Stimulated activated effector memory CD8-positive, alpha-beta T cell treated with anti-CD3 and anti-CD28 coated beads, Interleukin-12 subunit alpha, Interleukin-12 subunit beta, amount 100 ng/mL, for 72 hours (primary cell): Measurements from ENCODE around the gene CCNH.
A peak's percentile ranks its signal among the peaks of the same experiment; 100 is the strongest.

Experiments
- ATAC-seq: fragments of 150-1000 bp; cut with Tn5 transposase; 2 replicates; pipeline ENCODE4 v1.10.0; 2021
- DNase-seq, 2 donors: peaks; one replicate each; pipeline ENCODE4 v3.0.0; 2021 to 2022; ENCODE audit warnings: low spot score in 2 of 2
- H3K27ac Mint-ChIP-seq: one replicate; pipeline ENCODE4 v1.8.0; 2022; ENCODE audit warnings: mild to moderate bottlenecking, mixed read lengths
- H3K36me3 Mint-ChIP-seq: one replicate; pipeline ENCODE4 v1.8.0; 2022; ENCODE audit warnings: mild to moderate bottlenecking, mixed read lengths
- H3K4me1 Mint-ChIP-seq: one replicate; pipeline ENCODE4 v1.8.0; 2022; ENCODE audit warnings: mixed read lengths
- H3K4me3 Mint-ChIP-seq: one replicate; pipeline ENCODE4 v1.8.0; 2022; ENCODE audit warnings: mild to moderate bottlenecking, mixed read lengths
- H3K9me3 Mint-ChIP-seq: one replicate; pipeline ENCODE4 v1.8.0; 2022; ENCODE audit warnings: mixed read lengths

Gene CCNH

GRCh38 chr5:87412630-87413342, at the start of gene CCNH:
Gene CCNH, minus strand, starts transcription at chr5:87412930. Its CDS starts 136 bp downstream, at chr5:87412794.
- Mint-ChIP-seq H3K4me3 (peak within 1 kb of the TSS; percentile 83), H3K9me3 (no peaks in the 10 kb centered on the region)
- ATAC-seq: peak; percentile 100

GRCh38 chr5:87457706-87458105, 45.0 kb upstream of the CCNH start:
- Mint-ChIP-seq H3K9me3 (no peaks in the 10 kb centered on the region), H3K4me3 (no peak overlapping the region), H3K36me3 (no peaks in the 10 kb centered on the region), H3K27ac (no peak overlapping the region), H3K4me1 (no peaks in the 10 kb centered on the region)
- ATAC-seq (no peak), DNase-seq (no peak)

More at GRCh38 chr5:87412630-87413342, at the start of gene CCNH:
- Mint-ChIP-seq H3K4me1 (peaks cover 28% of the 10 kb centered on the region), H3K36me3 (peaks cover 41% of the 10 kb centered on the region), H3K27ac (peak within 1 kb of the TSS; percentile 94)
- peak; percentile 81 to 95 for DNase-seq

GRCh38 chr5:87453801-87454200, 41.1 kb upstream of the CCNH start:
- DNase-seq: no peak
- ATAC-seq: no peak
- Mint-ChIP-seq H3K36me3 (no peaks in the 10 kb centered on the region), H3K4me3 (no peak overlapping the region), H3K9me3 (no peaks in the 10 kb centered on the region), H3K4me1 (no peaks in the 10 kb centered on the region), H3K27ac (no peak overlapping the region)

- Mint-ChIP-seq H3K4me3 (no peak overlapping the region), H3K27ac (no peak overlapping the region), H3K36me3 (no peaks in the 10 kb centered on the region), H3K4me1 (no peaks in the 10 kb centered on the region), H3K9me3 (no peaks in the 10 kb centered on the region)
- DNase-seq: no peak
- no peak for ATAC-seq
Measured at GRCh38 chr5:87452837-87453236, 40.1 kb upstream of the CCNH start.

- Mint-ChIP-seq H3K4me3 (no peak overlapping the region), H3K36me3 (no peaks in the 10 kb centered on the region), H3K4me1 (no peaks in the 10 kb centered on the region), H3K9me3 (no peaks in the 10 kb centered on the region), H3K27ac (no peak overlapping the region)
- no peak for DNase-seq
- ATAC-seq: no peak
Measured at GRCh38 chr5:87442419-87442818, 29.7 kb upstream of the CCNH start.

GRCh38 chr5:87438231-87438630, 25.5 kb upstream of the CCNH start:
- Mint-ChIP-seq H3K36me3 (no peaks in the 10 kb centered on the region), H3K27ac (no peak overlapping the region), H3K4me1 (no peaks in the 10 kb centered on the region), H3K9me3 (no peaks in the 10 kb centered on the region), H3K4me3 (no peak overlapping the region)
- ATAC-seq: no peak
- no peak for DNase-seq

GRCh38 chr5:87437724-87438123, 25.0 kb upstream of the CCNH start:
- DNase-seq (no peak), ATAC-seq (no peak)
- Mint-ChIP-seq H3K36me3 (no peaks in the 10 kb centered on the region), H3K27ac (no peak overlapping the region), H3K9me3 (no peaks in the 10 kb centered on the region), H3K4me3 (no peak overlapping the region), H3K4me1 (no peaks in the 10 kb centered on the region)

- ATAC-seq: no peak
- H3K27ac Mint-ChIP-seq: no peak overlapping the region
- H3K4me3 Mint-ChIP-seq: no peak overlapping the region
- no peaks in the 10 kb centered on the region for H3K9me3 Mint-ChIP-seq
- DNase-seq: no peak
- H3K4me1 Mint-ChIP-seq: no peaks in the 10 kb centered on the region
- no peaks in the 10 kb centered on the region for H3K36me3 Mint-ChIP-seq
Measured at GRCh38 chr5:87435144-87435694, 22.5 kb upstream of the CCNH start.

- no peak for ATAC-seq
- no peaks in the 10 kb centered on the region for H3K36me3 Mint-ChIP-seq
- no peaks in the 10 kb centered on the region for H3K4me1 Mint-ChIP-seq
- no peak overlapping the region for H3K4me3 Mint-ChIP-seq
- H3K9me3 Mint-ChIP-seq: no peaks in the 10 kb centered on the region
- no peak for DNase-seq
- H3K27ac Mint-ChIP-seq: no peak overlapping the region
Measured at GRCh38 chr5:87434461-87434860, 21.7 kb upstream of the CCNH start.

GRCh38 chr5:87433945-87434344, 21.2 kb upstream of the CCNH start:
- H3K36me3 Mint-ChIP-seq: no peaks in the 10 kb centered on the region
- no peaks in the 10 kb centered on the region for H3K4me1 Mint-ChIP-seq
- no peak overlapping the region for H3K4me3 Mint-ChIP-seq
- no peak overlapping the region for H3K27ac Mint-ChIP-seq
- DNase-seq (no peak), ATAC-seq (no peak)
- H3K9me3 Mint-ChIP-seq: no peaks in the 10 kb centered on the region

GRCh38 chr5:87432460-87432859, 19.7 kb upstream of the CCNH start:
- no peak overlapping the region for H3K27ac Mint-ChIP-seq
- no peaks in the 10 kb centered on the region for H3K9me3 Mint-ChIP-seq
- DNase-seq (no peak), ATAC-seq (peak; percentile 86)
- no peaks in the 10 kb centered on the region for H3K4me1 Mint-ChIP-seq
- no peak overlapping the region for H3K4me3 Mint-ChIP-seq
- no peaks in the 10 kb centered on the region for H3K36me3 Mint-ChIP-seq

- Mint-ChIP-seq H3K4me1 (no peaks in the 10 kb centered on the region), H3K27ac (no peak overlapping the region)
Measured at GRCh38 chr5:87430863-87431457, 18.2 kb upstream of the CCNH start.

GRCh38 chr5:87423755-87424154, 11.0 kb upstream of the CCNH start:
- H3K4me1 Mint-ChIP-seq: no peaks in the 10 kb centered on the region
- no peaks in the 10 kb centered on the region for H3K36me3 Mint-ChIP-seq
- no peak for ATAC-seq

More at GRCh38 chr5:87430863-87431457, 18.2 kb upstream of the CCNH start:
- Mint-ChIP-seq H3K9me3 (no peaks in the 10 kb centered on the region), H3K4me3 (no peak overlapping the region), H3K36me3 (no peaks in the 10 kb centered on the region)
- no peak for ATAC-seq
- DNase-seq: no peak

GRCh38 chr5:87421307-87421706, 8.6 kb upstream of the CCNH start:
- H3K9me3 Mint-ChIP-seq: no peaks in the 10 kb centered on the region
- H3K4me1 Mint-ChIP-seq: no peaks in the 10 kb centered on the region
- DNase-seq (no peak), ATAC-seq (no peak)
- H3K4me3 Mint-ChIP-seq: no peak overlapping the region
- no peak overlapping the region for H3K27ac Mint-ChIP-seq
- no peaks in the 10 kb centered on the region for H3K36me3 Mint-ChIP-seq

More at GRCh38 chr5:87423755-87424154, 11.0 kb upstream of the CCNH start:
- no peak for DNase-seq
- no peak overlapping the region for H3K27ac Mint-ChIP-seq
- no peaks in the 10 kb centered on the region for H3K9me3 Mint-ChIP-seq
- no peak overlapping the region for H3K4me3 Mint-ChIP-seq

GRCh38 chr5:87418506-87418905, 5.8 kb upstream of the CCNH start:
- Mint-ChIP-seq H3K36me3 (no peaks in the 10 kb centered on the region), H3K9me3 (no peaks in the 10 kb centered on the region), H3K4me3 (no peak overlapping the region), H3K27ac (no peak overlapping the region), H3K4me1 (no peaks in the 10 kb centered on the region)
- DNase-seq (no peak), ATAC-seq (no peak)

- no peak for DNase-seq
- Mint-ChIP-seq H3K36me3 (peaks cover 36% of the 10 kb centered on the region), H3K4me1 (peaks cover 24% of the 10 kb centered on the region), H3K4me3 (peak overlapping the region; percentile 83), H3K27ac (peak overlapping the region; percentile 94), H3K9me3 (no peaks in the 10 kb centered on the region)
- ATAC-seq: no peak
Measured at GRCh38 chr5:87413343-87413645, 564 bp upstream of the CCNH start.
